Stimulated activated CD8-positive, alpha-beta memory T cell treated with anti-CD3 and anti-CD28 coated beads, Interleukin-7, amount 100 ng/mL, for 24 hours (primary cell): ENCODE data around the gene KANTR.
A peak's percentile ranks its signal among the peaks of the same experiment; 100 is the strongest.

ENCODE experiments used
- DNase-seq: peaks from one replicate; pipeline ENCODE4 v3.0.0-alpha.2; 2020; ENCODE audit warnings: low read depth

The KANTR gene

GRCh38 chrX:53081925-53082772 lies 11.8 kb upstream of the KANTR start, which contains the start of gene TSPYL2:
TSPYL2 (plus strand) TSS chrX:53082367; CDS start chrX:53082499, 132 bp downstream.
- DNase-seq, result peak; percentile 77

GRCh38 chrX:53082773-53083616 lies 10.9 kb upstream of the KANTR start:
- no peak for DNase-seq

GRCh38 chrX:53084043-53084570 lies 9.8 kb upstream of the KANTR start:
- DNase-seq, result no peak

GRCh38 chrX:53084863-53085262 lies 9.1 kb upstream of the KANTR start:
- DNase-seq, result no peak

GRCh38 chrX:53085661-53086229 lies 8.2 kb upstream of the KANTR start:
- no peak for DNase-seq

GRCh38 chrX:53086464-53086863 lies 7.5 kb upstream of the KANTR start:
- DNase-seq, result no peak

- DNase-seq, result no peak
Observed at GRCh38 chrX:53087388-53087831, 6.5 kb upstream of the KANTR start.

GRCh38 chrX:53088136-53088974 lies 5.6 kb upstream of the KANTR start:
- DNase-seq, result peak; percentile 47

- DNase-seq, result no peak
Observed at GRCh38 chrX:53089224-53089842, 4.6 kb upstream of the KANTR start.

- DNase-seq, result no peak
Observed at GRCh38 chrX:53089925-53090324, 4.0 kb upstream of the KANTR start.

- DNase-seq, result no peak
Observed at GRCh38 chrX:53091354-53091753, 2.6 kb upstream of the KANTR start.

- DNase-seq, result no peak
Observed at GRCh38 chrX:53093177-53093655, 726 bp upstream of the KANTR start.

GRCh38 chrX:53094582-53094905 lies 602 bp downstream of the KANTR start:
- DNase-seq, result no peak

- no peak for DNase-seq
Observed at GRCh38 chrX:53095796-53096195, 1.9 kb downstream of the KANTR start.

GRCh38 chrX:53114864-53115549 lies 21.1 kb downstream of the KANTR start:
- no peak for DNase-seq

- DNase-seq, result no peak
Observed at GRCh38 chrX:53115550-53115874, 21.6 kb downstream of the KANTR start.

GRCh38 chrX:53116101-53116500 lies 22.2 kb downstream of the KANTR start:
- DNase-seq, result no peak

- DNase-seq, result no peak
Observed at GRCh38 chrX:53122013-53122412, 28.1 kb downstream of the KANTR start.

GRCh38 chrX:53125506-53125905 lies 31.6 kb downstream of the KANTR start:
- DNase-seq, result no peak

- no peak for DNase-seq
Observed at GRCh38 chrX:53126377-53126776, 32.4 kb downstream of the KANTR start.
